Esophagus muscularis mucosa (tissue), 4 donors: Measurements from ENCODE around the gene RGPD8. TPM values are rescaled to one million over a fixed set of nuclear protein-coding genes. Genes with fewer than 3 reads are reported as not detected.

Experiments used
- DNase-seq: peaks from one replicate; pipeline ENCODE4 v3.0.0-alpha.2; 2017; ENCODE audit errors: extremely low spot score
- H3K27ac ChIP-seq, 4 donors: fragments of 200-600 bp; sonication (generic); replicated peaks in 1 of 4; 1 replicate in 3 of 4; 2 replicates in 1 of 4; pipeline ENCODE4 v1.5.1; 2016 to 2019; ENCODE audit warnings: mild to moderate bottlenecking in 1 of 4
- H3K27me3 ChIP-seq, 4 donors: fragments of 200-600 bp; sonication (generic); one replicate each; pipeline versions ENCODE4 v1.5.1 to v1.6.0; 2016 to 2019
- H3K36me3 ChIP-seq, 4 donors: fragments of 200-600 bp; sonication (generic); one replicate each; pipeline ENCODE4 v1.5.1; 2016 to 2019
- H3K4me1 ChIP-seq, 4 donors: fragments of 200-600 bp; sonication (generic); one replicate each; pipeline ENCODE4 v1.5.1; 2016 to 2019
- H3K4me3 ChIP-seq, 4 donors: fragments of 200-600 bp; sonication (generic); 1 replicate in 2 of 4; 2 replicates in 2 of 4; pipeline ENCODE4 v1.5.1; 2016 to 2019; ENCODE audit warnings: mild to moderate bottlenecking in 4 of 4, moderate library complexity in 1 of 4
- H3K9me3 ChIP-seq, 4 donors: fragments of 200-600 bp; sonication (generic); 1 replicate in 3 of 4; 2 replicates in 1 of 4; pipeline ENCODE4 v1.5.1; 2016 to 2019
- CTCF ChIP-seq, 3 experiments: fragments of 200-600 bp in 2 of 3; fragments of 450-650 bp in 1 of 3; sonication (generic) in 2 of 3; IDR thresholded peaks; one replicate each; pipeline ENCODE4 v1.5.1; 2017 to 2019; ENCODE audit warnings: antibody characterized with exemption in 3 of 3, mild to moderate bottlenecking in 2 of 3, moderate library complexity in 1 of 3
- EP300 ChIP-seq: sonication (generic); formaldehyde crosslinking; IDR thresholded peaks from one replicate; pipeline ENCODE4 v1.6.1; 2017; ENCODE audit warnings: antibody characterized with exemption
- POLR2A ChIP-seq: fragments of 450-650 bp; IDR thresholded peaks from one replicate; pipeline ENCODE4 v1.6.1; 2017; ENCODE audit warnings: antibody characterized with exemption, moderate library complexity, mild to moderate bottlenecking, low read depth
- POLR2AphosphoS5 ChIP-seq, 2 donors: sonication (generic); formaldehyde crosslinking; IDR thresholded peaks; one replicate each; pipeline ENCODE4 v1.6.1; 2017; ENCODE audit warnings: antibody characterized with exemption in 2 of 2
- WGBS: methylation state at CpG from one replicate; pipeline ENCODE4 v1.1.5; 2018; 5-methylcytosine and 5-hydroxymethylcytosine counted together
- intact Hi-C: fragments of 100-400 bp; cut with DNase I; formaldehyde crosslinking; loops from one replicate; pipeline ENCODE4 v1.15.1; 2023
- small RNA-seq, 3 donors: library from RNA; depleted of rRNA; stranded (forward); fragments of <200 nt; gene quantifications; one replicate each; pipeline ENCODE3, GENCODE V24; 2016
- total RNA-seq, 4 donors: library from RNA; depleted of rRNA; stranded (reverse); fragments of >200 nt; gene quantifications; one replicate each; pipeline versions ENCODE4 v1.1.0 to v1.2.1, GENCODE V29; 2016

RGPD8 gene
- total RNA-seq, 4 donors from 2014 or later: 11.6 to 24.5 (median 15.3) TPM

- H3K36me3 ChIP-seq: peaks cover 13 to 71% (median 43%) of the 10 kb centered on the region in 4 donors
- TF ChIP-seq POLR2AphosphoS5 (IDR thresholded peaks at IDR 0.05) (no peak), CTCF (IDR thresholded peaks at IDR 0.05) (no peak), POLR2A (no peak), EP300 (no peak)
- no peaks in the 10 kb centered on the region for H3K4me1 ChIP-seq
- WGBS: 94% methylated on average over 3 of the region's 3 CpGs
- H3K9me3 ChIP-seq: no peaks in the 10 kb centered on the region
- no peaks in the 10 kb centered on the region for H3K27me3 ChIP-seq
- intact Hi-C loops: no loop called here
- H3K4me3 ChIP-seq: no peak overlapping the region
- no peak for DNase-seq
- H3K27ac ChIP-seq: no peak overlapping the region
Observed at GRCh38 chr2:112322919-112323318, 110.5 kb downstream of the RGPD8 start.

GRCh38 chr2:112321375-112322320 is 111.8 kb downstream of the RGPD8 start:
- Histone ChIP-seq H3K27me3 (no peaks in the 10 kb centered on the region), H3K4me1 (peaks cover 0 to 4% (median 0%) of the 10 kb centered on the region in 4 donors), H3K9me3 (no peaks in the 10 kb centered on the region), H3K36me3 (peaks cover 11 to 62% (median 40%) of the 10 kb centered on the region in 4 donors), H3K4me3 (no peak overlapping the region), H3K27ac (no peak overlapping the region)
- WGBS: 88% methylated on average over 3 of the region's 3 CpGs
- no peak for DNase-seq
- intact Hi-C loops: no loop called here
- TF ChIP-seq CTCF (IDR thresholded peaks at IDR 0.05) (no peak), POLR2A (no peak), EP300 (no peak), POLR2AphosphoS5 (IDR thresholded peaks at IDR 0.05) (no peak)

Small RNAs within 50 kb of the gene (small RNA-seq; reads per million reads assigned to genes)
- 0 reads per million in 3 donors for gene AC115115.1

Other genes starting within 250 kb of the RGPD8 start
- gene ZC3H8, start 178.6 kb downstream of the RGPD8 start, total RNA-seq: 1 to 10 TPM; 3.7 to 8.6 (median 5.7) TPM
- 10 to 100 TPM; 12.8 to 22.0 (median 16.8) TPM for gene ZC3H6, start 158.0 kb downstream of the RGPD8 start, total RNA-seq
- gene TTL, start 48.5 kb upstream of the RGPD8 start, total RNA-seq: 10 to 100 TPM; 25.8 to 29.2 (median 27.3) TPM
- gene POLR1B, start 108.8 kb upstream of the RGPD8 start, total RNA-seq: 10 to 100 TPM in 3 of 4 donors, 1 to 10 TPM in 1; 10.0 to 12.4 (median 10.2) TPM
- 10 to 100 TPM; 12.0 to 21.9 (median 16.1) TPM for gene CHCHD5, start 151.0 kb upstream of the RGPD8 start, total RNA-seq
- 10 to 100 TPM; 12.0 to 34.1 (median 14.9) TPM for gene SLC20A1, start 212.3 kb upstream of the RGPD8 start, total RNA-seq